Measurements from ENCODE around the gene FAM98C.
"Not testable (repeated sequence)": the region's sequence is repeated elsewhere in the genome, so short reads cannot be mapped to it uniquely, and the experiment has no call there.

FAM98C gene

DNA sequence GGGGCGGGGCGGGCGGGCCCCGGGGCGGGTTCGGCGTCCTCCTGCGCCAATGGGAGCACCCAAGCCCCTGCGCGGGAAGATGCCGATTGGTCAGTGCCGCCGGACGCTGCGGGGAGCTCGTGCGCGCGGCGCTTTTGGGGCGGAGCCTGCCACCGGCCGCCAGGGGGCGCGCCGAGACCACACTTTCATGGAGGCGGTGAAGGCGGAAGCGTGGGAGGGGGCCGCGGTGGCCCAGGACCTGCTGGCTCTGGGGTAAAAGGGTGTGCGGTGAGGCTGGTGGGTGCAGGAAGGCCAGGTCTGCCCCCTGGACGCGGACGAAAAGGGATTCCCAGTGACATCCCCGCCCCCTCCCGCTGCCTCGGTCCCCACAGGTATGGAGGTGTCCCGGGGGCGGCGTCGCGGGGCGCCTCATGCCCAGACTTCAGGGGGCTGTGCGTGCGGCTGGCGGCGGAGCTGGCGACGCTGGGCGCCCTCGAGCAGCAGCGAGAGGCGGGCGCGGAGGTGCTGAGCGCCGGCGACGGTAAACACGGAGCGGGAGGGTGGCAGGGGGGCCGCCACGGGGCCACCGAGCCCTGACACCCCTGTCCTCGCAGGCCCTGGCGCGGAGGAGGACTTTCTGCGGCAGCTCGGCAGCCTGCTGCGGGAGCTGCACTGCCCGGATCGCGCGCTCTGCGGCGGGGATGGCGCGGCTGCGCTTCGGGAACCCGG lies at the start of gene FAM98C:
Gene FAM98C, plus strand, starts transcription at position 127 of the 708 bp plus-strand sequence. Its CDS starts 61 bp downstream, at position 188.
- DNase-seq, result peak; percentile 93

GRCh38 chr19:38355728-38356725 lies 46.9 kb upstream of the FAM98C start:
- DNase-seq, result no peak

- no peak for DNase-seq
These were observed 44.8 kb upstream of the FAM98C start for GRCh38 chr19:38358071-38358470.

- DNase-seq, result no peak
These were observed 43.5 kb upstream of the FAM98C start for GRCh38 chr19:38359242-38360021.

DNA sequence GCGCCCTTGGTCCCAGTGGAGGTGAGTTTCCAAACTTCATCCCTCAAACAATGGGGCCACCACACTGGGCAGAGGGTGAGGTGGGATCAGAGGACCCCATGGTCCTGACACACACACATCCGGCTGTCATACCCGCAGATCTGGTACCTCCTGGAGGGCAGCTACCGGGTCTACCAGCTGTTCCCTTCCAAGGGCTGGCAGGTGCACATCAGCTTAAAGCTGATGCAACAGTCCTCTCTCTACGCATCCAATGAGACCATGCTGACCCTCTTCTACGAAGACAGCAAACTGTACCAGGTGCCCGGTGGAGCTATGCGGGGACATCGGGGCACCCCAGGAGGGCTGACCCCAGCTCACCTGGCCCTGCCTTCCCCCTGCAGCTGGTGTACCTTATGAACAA lies 42.5 kb upstream of the FAM98C start:
- DNase-seq, result peak; percentile 33

DNA sequence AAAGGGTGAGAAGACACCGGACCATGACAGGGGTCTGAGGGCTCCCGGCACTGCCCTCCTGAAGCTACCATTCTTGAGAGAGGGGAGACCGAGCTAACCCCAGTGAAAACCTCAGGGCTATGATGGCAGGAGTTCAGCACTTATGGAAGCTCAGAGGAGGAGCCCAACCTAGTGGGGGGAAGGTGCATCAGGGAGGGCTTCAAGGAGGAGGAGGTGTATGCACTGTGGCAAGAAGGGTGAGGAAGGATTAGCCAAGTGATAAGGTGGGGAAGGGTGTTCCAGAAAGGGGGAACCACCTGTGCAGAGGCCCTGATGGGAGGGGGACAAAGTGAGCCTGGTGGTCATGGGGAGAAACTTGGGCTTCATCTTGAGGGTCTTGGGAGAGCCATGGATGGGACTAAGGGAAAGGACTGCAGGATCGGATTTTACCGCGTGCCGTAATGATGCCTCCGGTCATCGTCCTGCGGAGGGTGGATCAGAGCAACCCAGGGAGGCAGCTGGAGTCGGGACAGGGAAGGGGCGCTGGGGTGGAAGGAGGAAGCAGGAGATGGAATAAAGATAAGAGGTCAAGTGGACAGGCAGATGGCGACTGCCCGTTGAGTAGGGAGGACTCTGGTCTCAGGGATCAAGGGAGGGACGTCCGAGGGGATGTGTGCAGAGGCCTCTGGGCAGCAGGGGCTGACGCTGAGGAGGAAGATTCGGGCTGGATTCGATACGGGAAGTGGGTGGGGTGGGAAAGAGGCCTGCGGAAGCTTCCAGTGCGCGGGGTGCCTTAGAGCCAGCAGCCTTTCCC lies 41.9 kb upstream of the FAM98C start:
- DNase-seq, result no peak

DNA sequence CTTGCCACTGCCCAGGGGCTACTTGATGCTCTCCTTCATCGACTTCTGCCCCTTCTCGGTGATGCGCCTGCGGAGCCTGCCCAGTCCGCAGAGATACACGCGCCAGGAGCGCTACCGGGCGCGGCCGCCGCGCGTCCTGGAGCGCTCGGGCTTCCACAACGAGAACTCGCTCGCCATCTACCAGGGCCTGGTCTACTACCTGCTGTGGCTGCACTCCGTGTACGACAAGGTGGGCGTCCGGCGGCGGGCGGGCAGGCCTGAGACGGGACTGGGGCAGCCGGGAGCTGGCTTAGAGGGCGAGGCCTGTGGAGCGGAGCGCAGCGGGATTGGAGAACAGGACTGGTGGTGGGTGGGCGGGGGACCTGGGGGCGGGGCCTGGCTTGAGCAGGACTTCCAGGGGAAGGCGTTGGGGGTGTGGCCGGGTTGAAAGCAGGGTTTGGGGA lies 41.2 kb upstream of the FAM98C start:
- DNase-seq, result peak; percentile 85

GRCh38 chr19:38362076-38362945 lies 40.6 kb upstream of the FAM98C start:
- DNase-seq, result peak; percentile 78

DNA sequence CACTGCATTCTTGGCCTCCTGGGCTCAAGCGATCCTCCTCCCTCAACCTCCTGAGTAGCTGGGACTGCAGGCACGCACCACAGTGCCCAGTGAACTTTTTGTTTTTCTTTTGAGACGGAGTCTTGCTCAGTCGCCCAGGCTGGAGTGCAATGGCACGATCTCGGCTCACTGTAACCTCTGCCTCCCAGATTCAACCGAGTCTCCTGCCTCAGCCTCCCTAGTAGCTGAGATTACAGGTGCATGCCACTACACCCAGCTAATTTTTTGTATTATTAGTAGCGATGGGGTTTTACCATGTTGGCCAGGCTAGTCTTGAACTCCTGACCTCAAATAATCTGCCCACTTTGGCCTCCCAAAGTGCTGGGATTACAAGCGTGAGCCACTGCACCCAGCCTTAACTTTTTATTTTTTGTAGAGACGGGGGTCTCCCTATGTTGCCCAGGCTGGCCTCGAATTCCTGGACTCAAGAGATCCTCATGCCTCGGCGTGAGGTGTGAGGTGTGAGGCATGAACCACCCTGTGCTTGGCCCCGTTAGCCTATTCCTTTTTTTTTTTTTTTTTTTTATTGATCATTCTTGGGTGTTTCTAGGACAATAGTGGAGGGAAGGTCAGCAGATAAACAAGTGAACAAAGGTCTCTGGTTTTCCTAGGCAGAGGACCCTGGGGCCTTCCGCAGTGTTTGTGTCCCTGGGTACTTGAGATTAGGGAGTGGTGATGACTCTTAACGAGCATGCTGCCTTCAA lies 39.8 kb upstream of the FAM98C start:
- not testable (repeated sequence) for DNase-seq

GRCh38 chr19:38367041-38367440 lies 35.9 kb upstream of the FAM98C start:
- DNase-seq, result no peak

GRCh38 chr19:38369584-38369983 lies 33.3 kb upstream of the FAM98C start:
- DNase-seq, result no peak

DNA sequence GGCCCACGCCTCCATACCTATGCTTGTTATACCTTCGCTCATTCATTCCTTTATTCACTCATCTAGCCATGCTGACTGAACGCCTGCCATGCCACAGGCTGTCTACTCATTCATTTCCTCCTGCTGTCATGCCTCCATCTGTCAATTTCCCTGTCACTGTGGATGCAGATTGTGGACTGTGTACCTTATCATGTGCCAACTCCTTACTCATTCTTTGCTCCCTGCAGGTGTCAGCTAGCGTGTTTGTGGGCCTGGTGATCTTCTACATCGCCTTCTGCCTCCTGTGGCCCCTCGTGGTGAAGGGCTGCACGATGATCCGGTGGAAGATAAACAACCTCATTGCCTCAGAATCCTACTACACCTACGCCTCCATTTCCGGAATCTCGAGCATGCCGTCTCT lies 32.6 kb upstream of the FAM98C start:
- DNase-seq, result no peak

- DNase-seq, result no peak
These were observed 31.8 kb upstream of the FAM98C start for GRCh38 chr19:38371081-38371480.

DNA sequence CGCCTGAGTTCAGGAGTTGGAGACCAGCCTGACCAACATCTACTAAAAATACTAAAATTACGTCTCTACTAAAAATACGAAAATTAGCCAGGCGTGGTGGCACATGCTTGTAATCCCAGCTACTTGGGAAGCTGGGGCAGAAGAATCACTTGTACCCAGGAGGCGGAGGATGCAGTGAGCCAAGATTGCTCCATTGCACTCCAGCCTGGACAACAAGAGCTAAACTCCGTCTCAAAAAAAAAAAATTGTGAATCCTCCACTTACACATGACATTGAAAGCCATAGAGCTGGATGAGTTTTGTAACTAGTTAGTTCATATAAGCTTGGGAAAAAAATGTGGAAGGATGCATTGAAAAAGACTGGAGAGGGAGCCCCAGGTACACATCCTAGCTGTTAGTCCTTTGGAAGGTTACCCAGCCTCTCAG lies 29.0 kb upstream of the FAM98C start:
- no peak for DNase-seq

- peak; percentile 98 for DNase-seq
These were observed 28.4 kb upstream of the FAM98C start, which contains the start of gene PSMD8 for GRCh38 chr19:38374332-38375097. TSS of gene PSMD8 (plus strand) at chr19:38374571. CDS start at chr19:38374602, 31 bp downstream.

- no peak for DNase-seq
These were observed 27.8 kb upstream of the FAM98C start for GRCh38 chr19:38375098-38375493.

GRCh38 chr19:38375748-38376147 lies 27.1 kb upstream of the FAM98C start:
- no peak for DNase-seq

GRCh38 chr19:38376576-38376975 lies 26.3 kb upstream of the FAM98C start:
- no peak for DNase-seq

DNA sequence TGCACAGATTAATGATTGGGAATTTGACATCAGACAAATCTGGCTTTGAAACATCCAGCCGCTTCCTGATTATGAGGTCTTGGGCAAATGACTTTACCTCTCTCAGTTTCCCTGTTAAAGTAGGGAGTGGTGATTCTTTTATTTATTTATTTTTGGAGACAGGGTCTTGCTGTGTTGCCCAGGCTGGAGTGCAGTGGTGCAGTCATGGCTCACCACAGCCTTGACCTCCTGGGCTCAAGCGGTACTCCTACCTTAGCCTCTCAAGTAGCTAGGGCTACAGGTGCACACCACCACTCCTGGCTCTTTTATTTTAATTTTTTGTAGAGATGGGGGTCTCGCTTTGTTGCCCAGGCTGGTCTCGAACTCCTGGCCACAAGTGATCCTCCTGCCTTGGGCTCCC lies 25.8 kb upstream of the FAM98C start:
- DNase-seq, result no peak
